Thyroid gland (tissue), 4 donors: ENCODE measurements around the gene MRPL27.

Experiments
- POLR2A ChIP-seq, 2 donors: fragments of 450-650 bp; IDR thresholded peaks; one replicate each; pipeline ENCODE4 v1.6.1; 2017; ENCODE audit warnings: antibody characterized with exemption in 2 of 2, mild to moderate bottlenecking in 2 of 2, moderate library complexity in 1 of 2
- TF ChIP-seq, protein P1 (sequence below), 6 experiments: fragments of 200-600 bp in 3 of 6; fragments of 450-650 bp in 3 of 6; sonication (generic) in 3 of 6; IDR thresholded peaks; one replicate each; pipeline ENCODE4 v1.5.1; 2016 to 2019; ENCODE audit warnings: antibody characterized with exemption in 6 of 6, mild to moderate bottlenecking in 2 of 6, inconsistent platforms in 1 of 6, moderate library complexity in 1 of 6

DNA sequence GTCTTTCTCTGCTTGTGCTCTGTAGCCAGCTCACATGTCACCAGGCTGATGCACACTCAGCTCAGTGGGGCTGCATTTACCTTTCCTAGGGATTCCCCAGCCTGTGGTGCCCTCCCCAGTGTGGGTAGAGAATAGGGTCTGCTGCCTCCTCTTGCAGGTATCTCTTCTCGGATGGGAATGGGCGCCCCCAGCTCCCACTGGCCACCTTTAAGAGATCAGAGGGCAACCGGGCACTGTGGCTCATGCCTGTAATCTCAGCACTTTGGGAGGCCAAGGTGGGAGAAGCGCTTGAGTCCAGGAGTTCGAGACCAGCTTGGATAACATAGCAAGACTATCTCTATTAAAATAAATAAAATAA, 23.8 kb downstream of the MRPL27 start:
- TF ChIP-seq, protein P1, sequence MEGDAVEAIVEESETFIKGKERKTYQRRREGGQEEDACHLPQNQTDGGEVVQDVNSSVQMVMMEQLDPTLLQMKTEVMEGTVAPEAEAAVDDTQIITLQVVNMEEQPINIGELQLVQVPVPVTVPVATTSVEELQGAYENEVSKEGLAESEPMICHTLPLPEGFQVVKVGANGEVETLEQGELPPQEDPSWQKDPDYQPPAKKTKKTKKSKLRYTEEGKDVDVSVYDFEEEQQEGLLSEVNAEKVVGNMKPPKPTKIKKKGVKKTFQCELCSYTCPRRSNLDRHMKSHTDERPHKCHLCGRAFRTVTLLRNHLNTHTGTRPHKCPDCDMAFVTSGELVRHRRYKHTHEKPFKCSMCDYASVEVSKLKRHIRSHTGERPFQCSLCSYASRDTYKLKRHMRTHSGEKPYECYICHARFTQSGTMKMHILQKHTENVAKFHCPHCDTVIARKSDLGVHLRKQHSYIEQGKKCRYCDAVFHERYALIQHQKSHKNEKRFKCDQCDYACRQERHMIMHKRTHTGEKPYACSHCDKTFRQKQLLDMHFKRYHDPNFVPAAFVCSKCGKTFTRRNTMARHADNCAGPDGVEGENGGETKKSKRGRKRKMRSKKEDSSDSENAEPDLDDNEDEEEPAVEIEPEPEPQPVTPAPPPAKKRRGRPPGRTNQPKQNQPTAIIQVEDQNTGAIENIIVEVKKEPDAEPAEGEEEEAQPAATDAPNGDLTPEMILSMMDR (IDR thresholded peaks at IDR 0.05): no peak
- no peak for TF ChIP-seq POLR2A (IDR thresholded peaks at IDR 0.05)
